IMR-90 (cell line): ENCODE measurements around the gene DSTYK. TPM values are rescaled to one million over a fixed set of nuclear protein-coding genes. Genes with fewer than 3 reads are reported as not detected.

Experiments
- ATAC-seq: fragments of 200-7000 bp; cut with Tn5 transposase; 2 replicates; pipeline ENCODE4 v1.9.1; 2020; ENCODE audit warnings: low read depth, mild to moderate bottlenecking, moderate library complexity
- BruUV-seq: library from RNA; stranded (reverse); fragments of 400-500 nt; replicated peaks from 2 replicates; lab custom pipeline; 2021; lab: Mats Ljungman, UMichigan
- CTCF ChIA-PET: fragments of 300-600 bp; formaldehyde crosslinking; extraction: SDS; loops from one replicate; lab custom pipeline; 2021; ENCODE audit warnings: antibody characterized with exemption; lab: Yijun Ruan, JAX
- POLR2A ChIA-PET: fragments of 300-600 bp; sonication (Branson Sonifier 250); formaldehyde crosslinking; loops from one replicate; lab custom pipeline; 2022; ENCODE audit warnings: antibody characterized with exemption; ENCODE audit not compliant: unreplicated experiment; lab: Charles Lee
- DNase-seq: peaks from one replicate; pipeline ENCODE4 v3.0.0; 2013
- H2AFZ ChIP-seq: replicated peaks from 2 replicates; pipeline ENCODE3; 2013; ENCODE audit warnings: low read length, mild to moderate bottlenecking; ENCODE audit not compliant: poor library complexity
- H2AK5ac ChIP-seq: 2 replicates; pipeline ENCODE4 v1.6.1; 2013; ENCODE audit warnings: low read depth, low read length, inconsistent platforms
- H2AK9ac ChIP-seq: replicated peaks from 2 replicates; pipeline ENCODE3; 2013; ENCODE audit warnings: mild to moderate bottlenecking, low read depth, low read length, moderate library complexity; ENCODE audit not compliant: poor library complexity
- H2BK120ac ChIP-seq: 2 replicates; pipeline ENCODE4 v1.6.1; 2013; ENCODE audit warnings: low read depth, low read length, inconsistent platforms
- H2BK15ac ChIP-seq: 3 replicates; pipeline ENCODE4 v1.6.1; 2013; ENCODE audit warnings: low read depth, low read length, inconsistent platforms
- H2BK20ac ChIP-seq: 2 replicates; pipeline ENCODE4 v1.6.1; 2013; ENCODE audit warnings: low read depth, mild to moderate bottlenecking, inconsistent platforms, low read length, moderate library complexity
- H2BK5ac ChIP-seq: 2 replicates; pipeline ENCODE4 v1.6.1; 2013; ENCODE audit warnings: mild to moderate bottlenecking, low read depth, low read length, inconsistent platforms; ENCODE audit not compliant: poor library complexity, severe bottlenecking
- H3K14ac ChIP-seq: replicated peaks from 2 replicates; pipeline ENCODE4 v1.6.1; 2013; ENCODE audit warnings: low read depth, low read length, inconsistent platforms
- H3K18ac ChIP-seq: 2 replicates; pipeline ENCODE4 v1.6.1; 2013; ENCODE audit warnings: low read depth, low read length, control low read depth
- H3K23ac ChIP-seq: 2 replicates; pipeline ENCODE4 v1.6.1; 2013; ENCODE audit warnings: low read depth, low read length, inconsistent platforms
- H3K27ac ChIP-seq: 2 replicates; pipeline ENCODE4 v1.5.1; 2013; ENCODE audit warnings: mild to moderate bottlenecking, control low read depth, low read length; ENCODE audit not compliant: insufficient read depth
- H3K27me3 ChIP-seq: 2 replicates; pipeline ENCODE4 v1.6.1; 2013; ENCODE audit warnings: low read length; ENCODE audit not compliant: control insufficient read depth, insufficient read depth
- H3K36me3 ChIP-seq: 2 replicates; pipeline ENCODE4 v1.6.1; 2013; ENCODE audit warnings: low read length, mixed read lengths; ENCODE audit not compliant: control insufficient read depth, insufficient read depth
- H3K4ac ChIP-seq: 2 replicates; pipeline ENCODE4 v1.6.1; 2013; ENCODE audit warnings: low read depth, low read length, inconsistent platforms
- H3K4me1 ChIP-seq: 2 replicates; pipeline ENCODE4 v1.6.1; 2013; ENCODE audit warnings: low read length, mixed read lengths; ENCODE audit not compliant: control insufficient read depth, insufficient read depth
- H3K4me2 ChIP-seq: 2 replicates; pipeline ENCODE4 v1.6.1; 2013; ENCODE audit warnings: low read depth, mild to moderate bottlenecking, control low read depth, low read length, moderate library complexity
- H3K4me3 ChIP-seq: 2 replicates; pipeline ENCODE4 v1.5.1; 2013; ENCODE audit warnings: low read depth, mild to moderate bottlenecking, control low read depth, low read length, moderate library complexity; ENCODE audit not compliant: insufficient read depth
- H3K56ac ChIP-seq: 2 replicates; pipeline ENCODE4 v1.6.1; 2013; ENCODE audit warnings: low read length, inconsistent platforms; ENCODE audit not compliant: insufficient read depth; ENCODE audit errors: extremely low read depth
- H3K79me1 ChIP-seq, 2 experiments: 2 replicates each; pipeline ENCODE4 v1.6.1; 2013; ENCODE audit warnings: low read length in 2 of 2, inconsistent platforms in 1 of 2, low read depth in 1 of 2
- H3K9ac ChIP-seq: 2 replicates; pipeline ENCODE4 v1.6.1; 2013; ENCODE audit warnings: low read depth, low read length, control low read depth
- H3K9me1 ChIP-seq: 2 replicates; pipeline ENCODE4 v1.6.1; 2013; ENCODE audit warnings: low read length, inconsistent platforms; ENCODE audit not compliant: insufficient read depth
- H3K9me3 ChIP-seq: 2 replicates; pipeline ENCODE4 v1.6.1; 2013; ENCODE audit warnings: low read length; ENCODE audit not compliant: control insufficient read depth, insufficient read depth
- H4K20me1 ChIP-seq: 2 replicates; pipeline ENCODE4 v1.6.1; 2013; ENCODE audit warnings: low read length, inconsistent platforms; ENCODE audit not compliant: insufficient read depth
- H4K5ac ChIP-seq: 2 replicates; pipeline ENCODE4 v1.6.1; 2013; ENCODE audit warnings: mild to moderate bottlenecking, low read depth, low read length, control low read depth
- H4K8ac ChIP-seq, 2 experiments: 2 replicates each; pipeline ENCODE4 v1.6.1; 2013; ENCODE audit warnings: low read depth in 2 of 2, low read length in 2 of 2, control low read depth in 1 of 2, inconsistent platforms in 1 of 2
- H4K91ac ChIP-seq: 2 replicates; pipeline ENCODE4 v1.6.1; 2013; ENCODE audit warnings: low read depth, low read length, inconsistent platforms; ENCODE audit not compliant: insufficient read depth
- CEBPB ChIP-seq: IDR thresholded peaks from 2 replicates; pipeline ENCODE4 v1.6.1; 2012; ENCODE audit warnings: low read depth, low read length, improper control_type of control experiment
- CHD1 ChIP-seq: IDR thresholded peaks from 2 replicates; pipeline ENCODE4 v1.6.1; 2012; ENCODE audit warnings: low read depth, low read length, improper control_type of control experiment
- FOS ChIP-seq: fragments of 150-350 bp; IDR thresholded peaks from 2 replicates; pipeline ENCODE4 v1.6.1; 2016; ENCODE audit warnings: low read depth, low read length
- MAFK ChIP-seq: IDR thresholded peaks from 2 replicates; pipeline ENCODE4 v1.6.1; 2012; ENCODE audit warnings: low read depth, low read length, improper control_type of control experiment
- MXI1 ChIP-seq: IDR thresholded peaks from 2 replicates; pipeline ENCODE4 v1.6.1; 2012; ENCODE audit warnings: low read depth, mild to moderate bottlenecking, low read length, moderate library complexity, borderline replicate concordance
- NFE2L2 ChIP-seq: fragments of 150-350 bp; IDR thresholded peaks from 2 replicates; pipeline ENCODE4 v1.6.1; 2016; ENCODE audit warnings: low read depth, mild to moderate bottlenecking, low read length
- RAD21 ChIP-seq: IDR thresholded peaks from 2 replicates; pipeline ENCODE4 v1.6.1; 2012; ENCODE audit warnings: low read length, improper control_type of control experiment
- RCOR1 ChIP-seq: IDR thresholded peaks from 2 replicates; pipeline ENCODE4 v1.6.1; 2012; ENCODE audit warnings: mild to moderate bottlenecking, low read length, improper control_type of control experiment; ENCODE audit not compliant: insufficient replicate concordance
- dilution Hi-C: fragments of 300-500 bp; cut with HindIII; formaldehyde crosslinking; loops from one replicate; pipeline ENCODE4 v1.14.3; 2018; ENCODE audit warnings: low sequenced_read_pairs; ENCODE audit not compliant: unreplicated experiment
- in situ Hi-C: fragments of 300-500 bp; cut with MboI; formaldehyde crosslinking; loops from 3 replicates; pipeline ENCODE4 v1.14.3; 2019; ENCODE audit warnings: low sequenced_read_pairs, inconsistent platforms, mixed read lengths
- intact Hi-C: fragments of 100-400 bp; cut with micrococcal nuclease; formaldehyde crosslinking; loops from 2 replicates; pipeline ENCODE4 v1.10.0; 2022
- polyA plus RNA-seq, 3 experiments: library from polyadenylated mRNA; depleted of rRNA; stranded (reverse); fragments of >200 nt; gene quantifications; 2 replicates each; pipeline ENCODE4 v1.2.3, GENCODE V29; 2012; ENCODE audit warnings: low replicate concordance in 1 of 3
- total RNA-seq: library from RNA; depleted of rRNA; stranded (reverse); fragments of >200 nt; gene quantifications from 2 replicates; pipeline ENCODE4 v1.2.3, GENCODE V29; 2012
- TF ChIP-seq, protein P1 (sequence below): fragments of 150-350 bp; IDR thresholded peaks from 2 replicates; pipeline ENCODE4 v1.6.1; 2016; ENCODE audit warnings: low read depth, mild to moderate bottlenecking, low read length, moderate library complexity, borderline replicate concordance
- TF ChIP-seq, protein P2 (sequence below): conservative IDR thresholded peaks from 2 replicates; pipeline ENCODE4 v1.5.1; 2012; ENCODE audit warnings: mild to moderate bottlenecking, low read depth, low read length, improper control_type of control experiment

Gene DSTYK
- total and polyA plus RNA-seq, 2 of the 4 experiments (the other 2 are of a cell fraction), result 8.0 to 18.3 TPM

DNA sequence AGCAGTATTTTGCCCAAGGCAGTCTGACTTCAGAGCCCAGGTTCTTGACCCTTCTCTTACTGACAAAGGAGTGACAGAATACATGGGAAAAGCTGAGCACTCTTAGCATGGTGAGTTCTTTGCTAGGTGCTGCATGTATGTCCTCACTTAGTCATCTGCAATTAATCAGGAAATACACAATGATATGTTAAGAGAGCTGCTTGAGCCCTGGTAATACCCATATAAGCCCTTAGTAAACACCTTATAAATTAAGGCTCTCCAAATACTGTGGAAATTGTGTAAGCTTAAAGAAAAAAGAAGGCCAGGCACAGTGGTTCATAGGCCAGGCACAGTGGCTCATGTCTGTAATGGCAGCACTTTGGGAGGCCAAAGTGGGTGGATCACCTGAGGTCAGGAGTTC lies 113.3 kb downstream of the DSTYK start:
- H3K36me3 ChIP-seq, result peaks cover 40% of the 10 kb centered on the region
- in situ Hi-C loops, result no loop called here

More for the DNA sequence above, 113.3 kb downstream of the DSTYK start:
- H3K9me3 ChIP-seq, result no peaks in the 10 kb centered on the region
- H3K14ac ChIP-seq, result no peak overlapping the region
- H3K27ac ChIP-seq, result no peak overlapping the region
- no peaks in the 10 kb centered on the region for H3K4me1 ChIP-seq
- no peak for DNase-seq
- no peak overlapping the region for H2AFZ ChIP-seq
- H3K4me2 ChIP-seq, result no peak overlapping the region
- H2BK15ac ChIP-seq, result no peak overlapping the region
- H3K9me1 ChIP-seq, result no peaks in the 10 kb centered on the region
- intact Hi-C loops (loop anchor here (10.0 kb wide), 1 partner anchor 553 kb away; no protein-coding TSS in a partner anchor), dilution Hi-C loops (no loop called here)
- no peak for ATAC-seq
- H3K4me3 ChIP-seq, result no peak overlapping the region
- TF ChIP-seq CEBPB (no peak), NFE2L2 (no peak), MAFK (no peak), RAD21 (no peak), RCOR1 (no peak), CHD1 (no peak), FOS (no peak), MXI1 (no peak)
- TF ChIP-seq, protein P1, sequence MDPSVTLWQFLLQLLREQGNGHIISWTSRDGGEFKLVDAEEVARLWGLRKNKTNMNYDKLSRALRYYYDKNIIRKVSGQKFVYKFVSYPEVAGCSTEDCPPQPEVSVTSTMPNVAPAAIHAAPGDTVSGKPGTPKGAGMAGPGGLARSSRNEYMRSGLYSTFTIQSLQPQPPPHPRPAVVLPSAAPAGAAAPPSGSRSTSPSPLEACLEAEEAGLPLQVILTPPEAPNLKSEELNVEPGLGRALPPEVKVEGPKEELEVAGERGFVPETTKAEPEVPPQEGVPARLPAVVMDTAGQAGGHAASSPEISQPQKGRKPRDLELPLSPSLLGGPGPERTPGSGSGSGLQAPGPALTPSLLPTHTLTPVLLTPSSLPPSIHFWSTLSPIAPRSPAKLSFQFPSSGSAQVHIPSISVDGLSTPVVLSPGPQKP, result no peak
- TF ChIP-seq, protein P2, sequence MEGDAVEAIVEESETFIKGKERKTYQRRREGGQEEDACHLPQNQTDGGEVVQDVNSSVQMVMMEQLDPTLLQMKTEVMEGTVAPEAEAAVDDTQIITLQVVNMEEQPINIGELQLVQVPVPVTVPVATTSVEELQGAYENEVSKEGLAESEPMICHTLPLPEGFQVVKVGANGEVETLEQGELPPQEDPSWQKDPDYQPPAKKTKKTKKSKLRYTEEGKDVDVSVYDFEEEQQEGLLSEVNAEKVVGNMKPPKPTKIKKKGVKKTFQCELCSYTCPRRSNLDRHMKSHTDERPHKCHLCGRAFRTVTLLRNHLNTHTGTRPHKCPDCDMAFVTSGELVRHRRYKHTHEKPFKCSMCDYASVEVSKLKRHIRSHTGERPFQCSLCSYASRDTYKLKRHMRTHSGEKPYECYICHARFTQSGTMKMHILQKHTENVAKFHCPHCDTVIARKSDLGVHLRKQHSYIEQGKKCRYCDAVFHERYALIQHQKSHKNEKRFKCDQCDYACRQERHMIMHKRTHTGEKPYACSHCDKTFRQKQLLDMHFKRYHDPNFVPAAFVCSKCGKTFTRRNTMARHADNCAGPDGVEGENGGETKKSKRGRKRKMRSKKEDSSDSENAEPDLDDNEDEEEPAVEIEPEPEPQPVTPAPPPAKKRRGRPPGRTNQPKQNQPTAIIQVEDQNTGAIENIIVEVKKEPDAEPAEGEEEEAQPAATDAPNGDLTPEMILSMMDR, result no peak
- CTCF ChIA-PET, result interaction anchor here (1.3 to 1.5 kb wide), 2 partner anchors 9 to 11 kb away, joined by 3 to 6 read pairs; no protein-coding TSS in a partner anchor
- POLR2A ChIA-PET, result interaction anchor here (1.0 kb wide), 1 partner anchor 23 kb away, joined by 7 read pairs; the partner anchor contains the start of gene RBBP5
- H3K79me1 ChIP-seq, result no peaks in the 10 kb centered on the region; a peak in 1 of 4 replicates
- H3K27me3 ChIP-seq, result no peaks in the 10 kb centered on the region
- H2AK5ac ChIP-seq, result no peak overlapping the region
- H2BK20ac ChIP-seq, result no peak overlapping the region
- H4K20me1 ChIP-seq, result no peaks in the 10 kb centered on the region; the same call in 1 of the 2 replicates
- H3K56ac ChIP-seq, result no peak overlapping the region
- H2BK120ac ChIP-seq, result no peak overlapping the region
- no peak overlapping the region for H2BK5ac ChIP-seq
- BruUV-seq, result no TSS peak
- no peak overlapping the region for H4K5ac ChIP-seq
- H3K23ac ChIP-seq, result no peak overlapping the region
- no peak overlapping the region for H4K8ac ChIP-seq
- no peak overlapping the region for H3K9ac ChIP-seq
- no peak overlapping the region for H3K18ac ChIP-seq
- no peak overlapping the region for H4K91ac ChIP-seq
- H2AK9ac ChIP-seq, result no peak overlapping the region
- no peak overlapping the region for H3K4ac ChIP-seq
